Nephron (organoid): Measurements from ENCODE around the gene FAM81A.

Experiments used
- H3K27ac Mint-ChIP-seq, 3 experiments: 2 replicates each; pipeline ENCODE4 v1.8.0; 2020; ENCODE audit warnings: mixed read lengths in 3 of 3, mild to moderate bottlenecking in 2 of 3, moderate library complexity in 1 of 3
- H3K27me3 Mint-ChIP-seq: 2 replicates; pipeline ENCODE4 v1.8.0; 2021; ENCODE audit warnings: low read depth, mild to moderate bottlenecking, moderate library complexity, mixed read lengths
- H3K36me3 Mint-ChIP-seq: 2 replicates; pipeline ENCODE4 v1.8.0; 2020; ENCODE audit warnings: low read depth, mixed read lengths
- H3K4me1 Mint-ChIP-seq: 2 replicates; pipeline ENCODE4 v1.8.0; 2020; ENCODE audit warnings: mixed read lengths
- H3K4me3 Mint-ChIP-seq, 3 experiments: 2 replicates each; pipeline ENCODE4 v1.8.0; 2020; ENCODE audit warnings: mild to moderate bottlenecking in 3 of 3, mixed read lengths in 3 of 3, moderate library complexity in 2 of 3
- H3K9me3 Mint-ChIP-seq: 2 replicates; pipeline ENCODE4 v1.8.0; 2020; ENCODE audit warnings: mixed read lengths
- CTCF ChIP-seq, 3 experiments: fragments of 200-600 bp; sonication (generic); IDR thresholded peaks; one replicate each; pipeline ENCODE4 v1.5.0; 2021; ENCODE audit warnings: antibody characterized with exemption in 3 of 3; ENCODE audit not compliant: unreplicated experiment in 3 of 3

FAM81A gene

DNA sequence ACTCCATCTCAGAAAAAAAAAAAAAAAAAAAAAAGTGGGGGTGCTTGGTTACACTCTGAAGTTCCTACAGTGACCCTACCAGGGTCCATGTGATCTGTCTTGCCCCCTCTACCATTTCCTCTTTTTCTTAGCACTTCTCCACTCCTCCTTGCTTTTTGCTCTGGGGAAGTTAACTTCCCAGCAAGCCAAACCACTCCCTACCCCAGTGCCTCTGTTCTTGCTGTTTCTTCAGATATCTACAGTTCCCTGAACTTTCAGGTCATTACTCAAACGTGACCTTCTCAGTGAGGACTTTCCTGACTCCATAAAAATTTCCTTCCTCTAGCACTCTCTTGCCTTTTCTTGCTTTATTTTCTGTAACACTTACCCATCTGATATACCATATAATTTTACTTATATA lies 112.5 kb downstream of the FAM81A start:
- H3K9me3 Mint-ChIP-seq, result peaks cover 9% of the 10 kb centered on the region
- no peak overlapping the region for H3K4me3 Mint-ChIP-seq
- H3K4me1 Mint-ChIP-seq, result no peaks in the 10 kb centered on the region
- no peak for TF ChIP-seq CTCF (IDR thresholded peaks at IDR 0.05; ENCODE audit: unreplicated experiment in 3 of 3)
- no peak overlapping the region for H3K27ac Mint-ChIP-seq
- H3K36me3 Mint-ChIP-seq, result no peaks in the 10 kb centered on the region
- no peaks in the 10 kb centered on the region for H3K27me3 Mint-ChIP-seq

GRCh38 chr15:59550956-59551355 lies 113.0 kb downstream of the FAM81A start:
- TF ChIP-seq CTCF (IDR thresholded peaks at IDR 0.05; ENCODE audit: unreplicated experiment in 3 of 3), result no peak
- Mint-ChIP-seq H3K36me3 (no peaks in the 10 kb centered on the region), H3K27me3 (no peaks in the 10 kb centered on the region), H3K4me1 (no peaks in the 10 kb centered on the region), H3K9me3 (peaks cover 9% of the 10 kb centered on the region), H3K27ac (no peak overlapping the region), H3K4me3 (no peak overlapping the region)

DNA sequence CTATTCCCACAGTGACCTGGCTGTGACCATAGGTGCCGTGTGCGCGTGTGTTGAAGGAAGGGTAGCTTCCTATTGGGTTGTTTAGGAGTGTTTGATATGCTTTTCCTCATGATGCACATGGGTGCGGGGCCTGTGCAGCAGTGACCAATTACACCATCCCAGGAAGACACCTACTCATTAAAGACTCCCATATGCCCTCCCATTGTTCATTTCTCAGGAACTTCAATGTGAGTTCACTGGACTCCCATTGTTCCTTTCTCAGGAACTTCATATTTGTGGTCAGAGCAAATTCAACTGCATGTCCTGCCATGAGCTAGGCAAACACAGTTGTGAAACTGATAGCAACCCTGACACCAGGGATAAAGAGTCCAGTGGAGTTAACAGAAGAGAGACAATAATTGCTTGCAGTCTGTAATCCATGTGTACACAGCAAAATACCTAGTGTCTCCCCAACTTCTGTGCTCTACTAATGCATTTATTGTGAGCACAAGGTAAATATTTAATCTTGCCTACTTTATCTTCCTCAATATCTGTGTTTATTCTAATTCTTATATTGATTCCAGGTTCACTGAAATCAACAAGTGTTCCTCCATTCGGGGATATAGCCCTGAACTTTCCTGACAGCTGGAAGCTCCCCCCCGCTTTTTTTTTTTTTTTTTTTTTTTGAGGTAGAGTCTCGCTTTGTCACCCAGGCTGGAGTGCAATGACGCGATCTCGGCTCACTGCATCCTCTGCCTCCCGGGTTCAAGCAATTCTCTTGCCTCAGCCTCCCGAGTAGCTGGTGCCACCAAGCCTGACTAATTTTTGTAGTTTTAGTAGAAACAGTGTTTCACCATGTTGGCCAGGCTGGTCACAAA lies 116.1 kb downstream of the FAM81A start:
- no peak overlapping the region for H3K27ac Mint-ChIP-seq

DNA sequence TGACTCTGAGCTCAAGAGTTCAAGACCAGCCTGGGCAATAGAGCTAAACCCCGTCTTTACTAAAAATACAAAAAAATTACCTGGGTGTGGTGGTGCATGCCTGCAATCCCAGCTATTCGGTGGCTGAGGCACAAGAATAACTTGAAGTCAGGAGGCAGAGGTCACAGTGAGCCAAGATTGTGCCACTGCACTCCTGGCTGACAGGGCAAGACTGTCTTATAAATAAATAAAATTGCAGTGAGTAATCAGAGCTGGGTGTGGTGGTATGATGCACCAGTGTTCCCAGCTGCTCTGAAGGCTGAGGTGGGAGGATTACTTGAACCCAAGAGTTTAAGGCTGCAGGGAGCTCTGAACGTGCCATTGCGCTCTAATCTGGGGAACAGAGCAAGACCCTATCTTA lies 117.7 kb downstream of the FAM81A start:
- no peak overlapping the region for H3K4me3 Mint-ChIP-seq
- no peak for TF ChIP-seq CTCF (IDR thresholded peaks at IDR 0.05; ENCODE audit: unreplicated experiment in 3 of 3)
- no peaks in the 10 kb centered on the region for H3K27me3 Mint-ChIP-seq
- no peaks in the 10 kb centered on the region for H3K9me3 Mint-ChIP-seq
- H3K27ac Mint-ChIP-seq, result no peak overlapping the region
- H3K36me3 Mint-ChIP-seq, result no peaks in the 10 kb centered on the region
- H3K4me1 Mint-ChIP-seq, result peaks cover 9% of the 10 kb centered on the region

More for the DNA sequence above, 116.1 kb downstream of the FAM81A start:
- no peak for TF ChIP-seq CTCF (IDR thresholded peaks at IDR 0.05; ENCODE audit: unreplicated experiment in 3 of 3)
- H3K27me3 Mint-ChIP-seq, result no peaks in the 10 kb centered on the region
- no peaks in the 10 kb centered on the region for H3K36me3 Mint-ChIP-seq
- peaks cover 9% of the 10 kb centered on the region for H3K4me1 Mint-ChIP-seq
- no peak overlapping the region for H3K4me3 Mint-ChIP-seq
- peaks cover 1% of the 10 kb centered on the region for H3K9me3 Mint-ChIP-seq

- H3K4me3 Mint-ChIP-seq, result no peak overlapping the region
- H3K9me3 Mint-ChIP-seq, result no peaks in the 10 kb centered on the region
- no peaks in the 10 kb centered on the region for H3K27me3 Mint-ChIP-seq
- no peak for TF ChIP-seq CTCF (IDR thresholded peaks at IDR 0.05; ENCODE audit: unreplicated experiment in 3 of 3)
- peaks cover 9% of the 10 kb centered on the region for H3K4me1 Mint-ChIP-seq
- no peaks in the 10 kb centered on the region for H3K36me3 Mint-ChIP-seq
- no peak overlapping the region for H3K27ac Mint-ChIP-seq
These were observed 118.4 kb downstream of the FAM81A start for GRCh38 chr15:59556380-59556779.

GRCh38 chr15:59557581-59557980 lies 119.6 kb downstream of the FAM81A start:
- Mint-ChIP-seq H3K36me3 (no peaks in the 10 kb centered on the region), H3K27ac (no peak overlapping the region), H3K4me1 (peaks cover 9% of the 10 kb centered on the region), H3K9me3 (no peaks in the 10 kb centered on the region), H3K27me3 (no peaks in the 10 kb centered on the region), H3K4me3 (no peak overlapping the region)
- TF ChIP-seq CTCF (IDR thresholded peaks at IDR 0.05; ENCODE audit: unreplicated experiment in 3 of 3), result no peak
